HUES48 (cell line): ENCODE results near the gene SLC6A2.

Experiments
- H3K27ac ChIP-seq: one replicate; pipeline ENCODE4 v1.7.0; 2013; ENCODE audit warnings: low read depth, low read length, inconsistent platforms
- H3K27me3 ChIP-seq: 2 replicates; pipeline ENCODE4 v1.6.1; 2013; ENCODE audit warnings: mild to moderate bottlenecking, low read length; ENCODE audit not compliant: control insufficient read depth, insufficient read depth
- H3K36me3 ChIP-seq: 2 replicates; pipeline ENCODE4 v1.6.1; 2013; ENCODE audit warnings: low read length; ENCODE audit not compliant: control insufficient read depth, insufficient read depth
- H3K4me1 ChIP-seq: 2 replicates; pipeline ENCODE4 v1.6.1; 2013; ENCODE audit warnings: mild to moderate bottlenecking, low read length; ENCODE audit not compliant: control insufficient read depth, insufficient read depth
- H3K4me3 ChIP-seq: 2 replicates; pipeline ENCODE4 v1.5.1; 2013; ENCODE audit warnings: mild to moderate bottlenecking, low read depth, low read length
- H3K9ac ChIP-seq: 2 replicates; pipeline ENCODE4 v1.6.1; 2013; ENCODE audit warnings: mild to moderate bottlenecking, low read depth, low read length, moderate library complexity
- H3K9me3 ChIP-seq: 2 replicates; pipeline ENCODE4 v1.6.1; 2013; ENCODE audit warnings: low read length; ENCODE audit not compliant: control insufficient read depth, insufficient read depth

The SLC6A2 gene

GRCh38 chr16:55661941-55662643 lies 6.3 kb downstream of the SLC6A2 start:
- H3K27ac ChIP-seq: no peak overlapping the region
- H3K9ac ChIP-seq: no peak overlapping the region
- H3K4me1 ChIP-seq: no peaks in the 10 kb centered on the region
- H3K4me3 ChIP-seq: no peak overlapping the region
- no peaks in the 10 kb centered on the region for H3K36me3 ChIP-seq
- H3K9me3 ChIP-seq: no peaks in the 10 kb centered on the region
- peaks cover 31% of the 10 kb centered on the region for H3K27me3 ChIP-seq

- H3K9me3 ChIP-seq: no peaks in the 10 kb centered on the region
- H3K4me1 ChIP-seq: no peaks in the 10 kb centered on the region
- peaks cover 25% of the 10 kb centered on the region for H3K27me3 ChIP-seq
- H3K27ac ChIP-seq: no peak overlapping the region
- H3K9ac ChIP-seq: no peak overlapping the region
- H3K4me3 ChIP-seq: no peak overlapping the region
- H3K36me3 ChIP-seq: no peaks in the 10 kb centered on the region
These were observed 6.8 kb downstream of the SLC6A2 start for GRCh38 chr16:55662644-55663031.

GRCh38 chr16:55663225-55663624 lies 7.4 kb downstream of the SLC6A2 start:
- no peak overlapping the region for H3K27ac ChIP-seq
- no peaks in the 10 kb centered on the region for H3K36me3 ChIP-seq
- no peaks in the 10 kb centered on the region for H3K9me3 ChIP-seq
- no peak overlapping the region for H3K9ac ChIP-seq
- peaks cover 19% of the 10 kb centered on the region for H3K27me3 ChIP-seq
- peaks cover 5% of the 10 kb centered on the region for H3K4me1 ChIP-seq
- no peak overlapping the region for H3K4me3 ChIP-seq

- H3K27ac ChIP-seq: no peak overlapping the region
These were observed 8.2 kb downstream of the SLC6A2 start for GRCh38 chr16:55663765-55664677.

GRCh38 chr16:55664786-55665407 lies 9.1 kb downstream of the SLC6A2 start:
- no peaks in the 10 kb centered on the region for H3K9me3 ChIP-seq
- no peaks in the 10 kb centered on the region for H3K36me3 ChIP-seq
- no peak overlapping the region for H3K4me3 ChIP-seq
- peaks cover 5% of the 10 kb centered on the region; the same call in 1 of the 2 replicates for H3K27me3 ChIP-seq
- H3K4me1 ChIP-seq: peaks cover 11% of the 10 kb centered on the region
- H3K27ac ChIP-seq: no peak overlapping the region
- H3K9ac ChIP-seq: no peak overlapping the region

More at GRCh38 chr16:55663765-55664677, 8.2 kb downstream of the SLC6A2 start:
- Histone ChIP-seq H3K9ac (no peak overlapping the region), H3K9me3 (no peaks in the 10 kb centered on the region), H3K4me3 (no peak overlapping the region), H3K27me3 (peaks cover 11% of the 10 kb centered on the region), H3K36me3 (no peaks in the 10 kb centered on the region), H3K4me1 (peaks cover 11% of the 10 kb centered on the region)

GRCh38 chr16:55665511-55665910 lies 9.7 kb downstream of the SLC6A2 start:
- Histone ChIP-seq H3K4me1 (peaks cover 11% of the 10 kb centered on the region), H3K9ac (no peak overlapping the region), H3K27ac (no peak overlapping the region), H3K36me3 (no peaks in the 10 kb centered on the region), H3K4me3 (no peak overlapping the region), H3K9me3 (no peaks in the 10 kb centered on the region), H3K27me3 (no peaks in the 10 kb centered on the region)

GRCh38 chr16:55666012-55666411 lies 10.2 kb downstream of the SLC6A2 start:
- Histone ChIP-seq H3K9ac (no peak overlapping the region), H3K9me3 (no peaks in the 10 kb centered on the region), H3K4me3 (no peak overlapping the region), H3K27ac (no peak overlapping the region), H3K27me3 (no peaks in the 10 kb centered on the region), H3K36me3 (no peaks in the 10 kb centered on the region), H3K4me1 (peaks cover 11% of the 10 kb centered on the region)

GRCh38 chr16:55667753-55668152 lies 12.0 kb downstream of the SLC6A2 start:
- H3K27ac ChIP-seq: peak overlapping the region; percentile 34

GRCh38 chr16:55668340-55669281 lies 12.8 kb downstream of the SLC6A2 start:
- Histone ChIP-seq H3K4me1 (peaks cover 11% of the 10 kb centered on the region), H3K4me3 (no peak overlapping the region), H3K27me3 (no peaks in the 10 kb centered on the region), H3K36me3 (no peaks in the 10 kb centered on the region), H3K9ac (no peak overlapping the region), H3K27ac (peak overlapping the region; percentile 34), H3K9me3 (no peaks in the 10 kb centered on the region)

More at GRCh38 chr16:55667753-55668152, 12.0 kb downstream of the SLC6A2 start:
- Histone ChIP-seq H3K9ac (no peak overlapping the region), H3K4me1 (peaks cover 11% of the 10 kb centered on the region), H3K9me3 (no peaks in the 10 kb centered on the region), H3K4me3 (no peak overlapping the region), H3K36me3 (no peaks in the 10 kb centered on the region), H3K27me3 (no peaks in the 10 kb centered on the region)
